Fibroblast of peridontal ligament (primary cell): Measurements from ENCODE around the gene MOCOS.
A peak's percentile ranks its signal among the peaks of the same experiment; 100 is the strongest.
"Not testable (repeated sequence)": the region's sequence is repeated elsewhere in the genome, so short reads cannot be mapped to it uniquely, and the experiment has no call there.

Experiments
- DNase-seq: peaks from one replicate; pipeline ENCODE4 v3.0.0-alpha.2; 2010; ENCODE audit errors: extremely low read depth

Gene MOCOS

DNA sequence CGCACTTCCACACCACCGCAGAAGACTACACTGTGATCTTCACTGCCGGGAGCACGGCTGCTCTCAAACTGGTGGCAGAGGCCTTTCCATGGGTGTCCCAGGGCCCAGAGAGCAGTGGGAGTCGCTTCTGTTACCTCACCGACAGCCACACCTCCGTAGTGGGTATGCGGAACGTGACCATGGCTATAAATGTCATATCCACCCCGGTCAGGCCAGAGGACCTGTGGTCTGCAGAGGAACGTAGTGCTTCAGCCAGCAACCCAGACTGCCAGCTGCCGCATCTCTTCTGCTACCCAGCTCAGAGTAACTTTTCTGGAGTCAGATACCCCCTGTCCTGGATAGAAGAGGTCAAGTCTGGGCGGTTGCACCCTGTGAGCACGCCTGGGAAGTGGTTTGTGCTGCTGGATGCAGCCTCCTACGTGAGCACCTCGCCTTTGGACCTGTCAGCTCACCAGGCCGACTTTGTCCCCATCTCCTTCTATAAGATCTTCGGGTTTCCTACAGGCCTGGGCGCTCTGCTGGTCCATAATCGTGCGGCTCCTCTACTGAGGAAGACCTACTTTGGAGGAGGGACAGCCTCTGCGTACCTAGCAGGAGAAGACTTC, 12.5 kb downstream of the MOCOS start:
- no peak for DNase-seq

DNA sequence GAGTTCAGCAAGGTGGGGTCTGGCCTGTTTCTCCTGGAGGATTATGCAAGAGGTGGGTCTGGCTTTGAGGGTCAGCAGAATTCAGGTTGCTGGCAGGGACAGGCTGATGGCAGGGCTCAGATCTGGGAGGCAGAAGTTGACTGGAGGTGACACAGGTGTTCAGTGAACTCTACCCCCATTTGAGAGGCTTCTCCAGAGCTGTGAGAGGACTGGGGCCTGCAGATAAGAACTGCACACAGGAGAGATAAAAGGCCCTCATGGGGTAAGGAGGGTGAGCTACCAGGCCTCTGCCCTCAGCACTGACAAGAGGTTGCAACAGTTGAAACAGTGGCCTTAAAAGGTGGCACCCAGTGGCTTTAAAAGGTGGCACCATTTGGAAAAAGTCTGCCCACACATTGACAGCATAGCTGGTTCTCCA, 13.1 kb downstream of the MOCOS start:
- DNase-seq = no peak

DNA sequence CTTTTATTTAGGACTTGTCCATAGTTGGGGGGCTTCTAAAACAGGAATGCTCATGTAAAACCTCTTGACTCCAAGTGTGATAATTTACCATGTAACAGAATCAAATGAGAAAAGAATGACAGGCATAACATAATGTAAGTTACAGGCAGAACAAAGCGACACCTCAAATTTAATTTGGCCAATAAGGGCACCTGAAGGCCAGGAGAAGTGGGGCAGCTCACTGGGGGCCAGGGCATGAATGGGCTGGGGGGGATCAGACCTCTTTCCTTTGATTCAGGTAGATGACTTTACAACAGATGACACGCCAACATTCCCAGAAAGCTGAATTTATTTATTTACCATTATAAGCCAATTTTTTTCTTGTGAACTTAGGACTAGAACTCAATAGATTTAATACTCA, 14.5 kb downstream of the MOCOS start:
- no peak for DNase-seq

DNA sequence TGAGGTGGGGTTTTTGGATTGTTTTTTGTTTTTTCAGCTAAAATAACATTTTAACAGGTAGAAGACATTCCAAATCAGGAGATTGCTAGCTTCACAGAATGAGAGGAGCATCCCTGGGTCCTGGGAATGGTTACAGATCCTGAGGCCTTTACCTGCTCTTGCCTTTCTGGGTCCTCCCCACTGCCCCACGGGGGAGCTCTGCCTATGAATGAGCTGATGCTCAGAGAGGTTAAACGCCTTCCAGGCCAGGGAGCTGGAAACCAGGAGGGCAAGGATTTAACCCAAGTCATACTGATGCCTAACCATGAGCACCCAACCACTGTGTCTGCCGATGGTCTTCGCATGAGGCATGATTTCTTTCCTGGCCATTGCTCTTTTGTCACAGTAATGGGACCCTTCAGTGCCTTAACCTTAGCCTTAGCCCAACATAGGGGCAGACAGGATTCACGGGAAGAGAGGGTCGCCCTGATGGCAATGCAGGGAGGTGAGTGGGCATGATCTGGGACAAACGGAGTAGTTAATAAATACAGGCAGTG, 16.1 kb downstream of the MOCOS start:
- DNase-seq = no peak

DNA sequence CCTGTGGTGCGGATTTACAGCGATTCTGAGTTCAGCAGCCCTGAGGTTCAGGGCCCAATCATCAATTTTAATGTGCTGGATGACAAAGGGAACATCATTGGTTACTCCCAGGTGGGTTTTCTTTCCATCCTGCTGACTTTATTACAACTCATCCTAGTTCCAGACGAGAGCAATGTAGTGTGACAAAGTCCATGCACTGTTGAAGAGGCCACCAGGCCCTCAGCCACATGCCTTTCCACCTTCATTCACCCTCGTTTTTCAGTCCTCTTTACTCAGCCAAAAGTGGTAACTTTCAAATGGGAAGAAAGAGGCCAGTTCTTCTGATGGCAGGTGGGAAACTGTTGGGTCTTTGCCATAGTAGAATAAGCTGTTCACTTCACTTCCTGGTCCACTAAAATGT, 17.9 kb downstream of the MOCOS start:
- DNase-seq = no peak

DNA sequence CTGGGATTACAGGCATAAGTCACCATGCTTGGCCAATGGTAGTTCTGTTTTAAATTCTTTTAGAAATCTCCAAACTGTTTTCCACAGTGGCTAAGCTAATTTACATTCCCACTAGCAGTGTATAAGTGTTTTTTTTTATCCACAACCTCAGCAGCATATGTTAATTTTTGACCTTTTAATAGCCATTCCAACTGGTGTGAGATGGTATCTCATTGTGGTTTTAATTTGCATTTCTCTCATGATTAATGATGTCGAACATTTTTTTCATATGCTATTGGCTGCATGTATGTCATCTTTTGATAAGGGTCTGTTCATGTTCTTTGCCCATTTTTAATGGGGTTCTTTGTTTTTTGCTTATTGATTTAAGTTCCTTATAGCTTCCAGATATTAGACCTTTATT, 20.0 kb downstream of the MOCOS start:
- DNase-seq = no peak

DNA sequence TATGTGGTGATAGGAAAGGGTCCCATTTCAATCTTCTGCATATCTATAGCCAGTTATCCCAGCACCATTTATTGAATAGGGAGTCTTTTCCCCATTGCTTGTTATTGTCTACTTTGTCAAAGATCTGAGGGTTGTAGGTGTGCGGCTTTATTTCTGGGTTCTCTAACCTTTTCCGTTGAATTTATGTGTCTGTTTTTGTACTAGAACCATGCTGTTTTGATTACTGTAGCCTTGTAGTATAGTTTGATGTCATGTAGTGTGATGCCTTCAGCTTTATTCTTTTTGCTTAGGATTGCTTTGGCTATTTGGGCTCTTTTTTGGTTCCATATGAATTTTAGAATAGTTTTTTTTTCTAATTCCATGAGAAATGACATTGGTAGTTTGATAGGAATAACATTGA, 20.7 kb downstream of the MOCOS start:
- DNase-seq = not testable (repeated sequence)

DNA sequence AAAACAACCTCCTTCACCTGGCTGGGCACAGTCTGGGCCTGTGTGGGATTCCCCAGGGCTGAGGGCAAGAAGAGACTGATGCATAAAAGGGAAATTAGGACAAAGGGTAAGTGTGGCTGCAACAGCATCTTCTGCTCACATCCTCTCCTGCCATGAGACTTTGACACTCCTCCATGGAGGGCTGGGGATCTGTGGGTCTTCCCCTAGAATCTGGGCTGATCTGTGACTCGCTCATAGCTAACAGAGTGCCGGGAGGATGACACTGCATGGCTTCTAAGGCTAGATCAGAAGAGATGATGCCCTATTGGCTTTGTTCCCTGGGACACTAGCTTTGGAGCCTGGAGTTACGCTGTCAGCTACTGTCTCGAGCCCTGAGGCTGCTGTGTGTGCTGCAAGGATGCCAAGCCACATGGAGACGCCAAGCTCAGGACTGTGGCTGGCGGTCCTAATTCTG, 24.3 kb downstream of the MOCOS start:
- peak; percentile 51 for DNase-seq

DNA sequence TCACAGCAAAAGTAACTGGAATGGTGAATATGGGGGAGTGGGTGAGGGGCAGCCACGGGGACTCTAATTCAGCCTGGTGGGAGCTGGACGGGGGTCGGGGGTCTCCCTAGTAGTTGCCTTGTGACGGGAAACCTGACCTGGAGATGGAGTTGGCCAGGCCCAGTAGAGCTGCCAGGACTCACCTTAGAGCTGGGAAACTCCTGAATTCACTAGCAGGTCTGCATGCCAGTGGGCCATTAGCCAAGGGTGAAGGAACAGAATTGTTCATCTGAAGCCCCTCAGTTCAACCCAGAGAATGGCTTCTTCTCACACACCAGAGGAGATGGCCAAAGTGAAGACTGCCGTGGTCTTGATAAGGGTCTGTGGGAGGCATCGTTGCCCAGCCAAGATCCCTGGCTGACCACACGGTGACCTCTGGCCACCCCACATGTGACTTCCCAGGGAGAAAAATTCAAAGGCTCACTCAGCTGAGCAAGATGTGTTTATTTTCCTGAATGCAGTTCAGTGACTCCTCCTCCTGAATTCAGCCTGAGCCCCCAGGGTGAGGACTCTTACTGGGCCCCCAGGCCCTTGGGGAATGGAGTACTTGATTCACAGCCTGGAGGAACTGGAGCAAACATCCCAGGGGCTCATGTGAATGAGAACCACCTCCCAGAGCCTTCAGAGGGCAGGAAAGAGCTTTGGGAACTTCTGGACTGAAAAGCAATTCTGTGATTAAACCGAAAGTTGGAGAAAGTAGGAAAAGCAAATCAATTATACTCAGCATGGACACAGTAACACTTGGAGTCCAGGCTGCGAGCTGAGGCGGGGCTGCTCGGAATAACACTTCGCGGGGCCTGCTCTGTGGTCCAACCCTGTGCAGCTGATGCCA, 25.2 kb downstream of the MOCOS start:
- DNase-seq = peak; percentile 73

DNA sequence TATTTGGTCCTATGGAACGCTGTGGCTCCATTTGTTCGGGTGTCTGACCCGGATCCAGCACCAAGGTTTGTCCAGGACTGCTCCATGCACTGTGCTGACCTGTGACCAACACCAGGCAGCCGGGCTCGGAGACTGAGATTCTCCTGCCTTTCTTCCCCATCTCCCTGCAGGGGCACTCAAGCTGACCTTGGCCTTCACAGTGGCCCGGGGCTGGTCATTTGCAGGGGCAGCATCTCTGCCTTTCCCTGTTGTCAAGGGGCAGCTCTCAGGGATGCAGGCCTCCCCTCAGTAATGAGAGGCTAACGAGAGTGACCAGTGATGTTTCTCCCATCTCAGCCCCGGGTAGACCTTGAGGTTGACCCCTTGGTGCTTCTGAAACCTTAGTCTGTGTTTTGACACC, 27.5 kb downstream of the MOCOS start:
- DNase-seq = no peak

DNA sequence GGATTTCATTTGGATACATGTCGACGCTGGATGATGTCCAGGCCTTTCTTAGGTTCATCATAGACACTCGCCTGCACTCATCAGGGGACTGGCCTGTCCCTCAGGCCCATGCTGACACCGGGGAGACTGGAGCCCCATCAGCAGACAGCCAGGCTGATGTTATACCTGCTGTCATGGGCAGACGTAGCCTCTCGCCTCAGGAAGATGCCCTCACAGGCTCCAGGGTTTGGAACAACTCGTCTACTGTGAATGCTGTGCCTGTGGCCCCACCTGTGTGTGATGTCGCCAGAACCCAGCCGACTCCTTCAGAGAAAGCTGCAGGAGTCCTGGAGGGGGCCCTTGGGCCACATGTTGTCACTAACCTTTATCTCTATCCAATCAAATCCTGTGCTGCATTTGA, 28.3 kb downstream of the MOCOS start:
- DNase-seq = no peak

DNA sequence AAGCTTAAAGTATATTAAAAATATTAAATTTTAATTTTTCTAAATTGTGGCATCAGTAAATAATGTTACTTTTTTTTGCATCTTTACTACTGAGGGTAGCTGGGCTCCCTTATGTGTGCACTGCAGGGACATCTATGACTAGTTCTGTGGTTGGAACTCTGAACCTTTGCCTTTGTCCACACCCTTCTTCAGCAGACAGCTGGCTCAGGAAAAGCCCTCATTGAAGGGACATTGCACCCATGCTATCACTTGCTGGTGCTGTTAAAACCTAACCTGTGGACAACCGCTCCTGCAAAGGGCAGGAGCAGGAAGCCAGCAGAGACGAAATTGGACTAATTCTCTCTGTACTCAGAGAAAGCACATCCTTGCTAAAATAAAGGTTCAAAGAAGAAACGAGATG, 30.1 kb downstream of the MOCOS start:
- DNase-seq = no peak

DNA sequence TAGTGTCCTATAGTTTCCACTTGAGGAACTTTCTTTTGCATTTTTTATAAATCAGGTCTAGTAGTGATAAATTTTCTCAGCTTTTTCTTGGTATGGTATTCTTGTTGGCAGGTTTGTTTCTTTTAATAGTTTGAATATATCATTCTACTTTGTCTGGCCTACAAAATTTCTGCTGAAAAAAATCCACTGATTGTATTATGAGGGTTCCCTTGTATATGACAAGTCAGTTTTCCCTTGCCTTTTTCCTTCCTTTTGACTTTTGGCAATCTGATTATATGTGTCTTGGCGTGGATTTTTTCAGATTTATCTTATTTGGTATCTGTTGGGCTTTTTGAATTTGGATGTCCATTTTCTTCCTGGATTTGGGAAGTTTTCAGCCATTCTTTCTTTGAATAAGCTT, 41.9 kb downstream of the MOCOS start:
- DNase-seq = no peak

DNA sequence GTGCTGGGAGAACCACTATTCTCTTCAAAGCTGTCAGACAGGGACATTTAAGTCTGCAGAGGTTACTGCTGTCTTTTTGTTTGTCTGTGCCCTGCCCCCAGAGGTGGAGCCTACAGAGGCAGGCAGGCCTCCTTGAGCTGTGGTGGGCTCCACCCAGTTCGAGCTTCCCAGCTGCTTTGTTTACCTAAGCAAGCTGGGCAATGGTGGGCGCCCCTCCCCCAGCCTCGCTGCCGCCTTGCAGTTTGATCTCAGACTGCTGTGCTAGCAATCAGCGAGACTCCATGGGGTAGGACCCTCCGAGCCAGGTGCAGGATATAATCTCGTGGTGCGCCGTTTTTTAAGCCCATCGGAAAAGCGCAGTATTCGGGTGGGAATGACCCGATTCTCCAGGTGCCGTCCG, 53.2 kb downstream of the MOCOS start:
- not testable (repeated sequence) for DNase-seq

DNA sequence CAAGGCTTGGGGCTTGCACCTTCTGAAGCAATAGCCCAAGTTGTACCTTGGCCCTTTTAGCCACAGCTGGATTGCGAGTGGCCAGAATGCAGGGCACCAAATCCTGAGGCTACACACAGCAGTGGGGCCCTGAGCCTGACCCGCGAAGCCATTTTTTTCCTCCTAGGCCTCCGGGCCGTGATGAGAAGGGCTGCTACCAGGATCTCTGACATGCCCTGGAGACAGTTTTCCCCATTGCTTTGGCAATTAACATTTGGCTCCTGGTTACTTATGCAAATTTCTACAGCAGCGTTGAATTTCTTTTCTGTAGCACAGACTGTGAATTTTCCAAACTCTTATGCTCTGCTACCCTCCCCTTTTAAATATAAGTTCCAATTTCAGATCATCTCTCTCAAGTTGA, 54.5 kb downstream of the MOCOS start:
- DNase-seq = no peak

DNA sequence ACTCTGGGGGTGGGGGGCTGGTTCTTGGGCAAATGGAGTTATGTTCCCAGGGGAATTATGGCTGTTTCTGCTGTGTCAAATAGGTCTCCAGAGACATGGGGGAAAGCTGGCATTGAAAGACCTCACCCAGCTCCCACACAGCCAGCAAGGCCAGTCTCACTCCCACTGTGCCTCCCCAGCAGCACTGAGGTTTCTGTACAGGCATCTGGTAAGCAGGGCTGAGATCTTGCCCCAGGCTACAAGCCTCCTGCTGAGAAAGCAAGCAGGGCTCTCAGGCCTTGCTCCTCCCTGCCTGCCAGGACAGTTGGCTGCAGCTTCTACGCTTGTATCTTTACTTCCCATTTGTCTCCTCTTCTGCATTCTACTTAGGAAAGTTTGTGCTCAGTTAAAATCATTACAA, 59.7 kb downstream of the MOCOS start:
- DNase-seq = no peak

DNA sequence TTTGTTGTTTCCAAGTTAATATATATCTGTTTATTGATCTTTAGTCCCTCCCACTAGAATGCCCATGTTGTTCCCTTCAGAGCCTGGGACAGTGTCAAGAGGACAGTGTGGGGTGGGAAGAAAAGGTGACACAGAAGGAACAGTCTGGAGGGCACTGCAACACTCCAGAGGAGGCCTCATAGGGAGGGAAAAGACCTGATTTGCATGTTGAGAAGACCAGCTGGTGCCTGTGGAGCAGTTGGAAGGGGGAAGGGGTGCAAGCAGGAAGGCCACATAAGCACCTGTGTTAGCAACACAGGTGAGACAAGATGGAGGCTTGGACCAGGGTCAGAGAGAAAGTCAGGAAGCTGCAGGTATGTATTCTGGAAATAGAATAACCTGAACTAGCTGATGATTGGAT, 62.1 kb downstream of the MOCOS start:
- no peak for DNase-seq

DNA sequence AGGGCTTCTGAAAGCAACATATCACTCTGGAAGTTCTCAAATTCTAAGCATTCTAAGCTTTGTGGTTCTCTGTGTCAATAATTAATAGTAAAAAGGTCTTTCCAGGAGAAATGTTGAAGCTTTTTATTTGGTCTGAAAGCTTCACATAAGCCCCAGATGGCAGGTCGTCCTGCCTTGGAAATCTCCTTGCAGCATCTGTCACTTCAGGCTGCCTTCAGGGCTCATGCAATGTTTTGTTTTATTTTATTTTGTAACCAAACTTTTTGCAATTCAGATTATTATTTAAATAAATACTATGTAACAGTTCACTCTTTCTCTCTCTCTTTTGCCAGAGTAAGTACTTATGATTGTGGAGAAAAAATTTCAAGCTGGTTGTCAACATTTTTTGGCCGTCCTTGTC, 63.5 kb downstream of the MOCOS start:
- DNase-seq = no peak

DNA sequence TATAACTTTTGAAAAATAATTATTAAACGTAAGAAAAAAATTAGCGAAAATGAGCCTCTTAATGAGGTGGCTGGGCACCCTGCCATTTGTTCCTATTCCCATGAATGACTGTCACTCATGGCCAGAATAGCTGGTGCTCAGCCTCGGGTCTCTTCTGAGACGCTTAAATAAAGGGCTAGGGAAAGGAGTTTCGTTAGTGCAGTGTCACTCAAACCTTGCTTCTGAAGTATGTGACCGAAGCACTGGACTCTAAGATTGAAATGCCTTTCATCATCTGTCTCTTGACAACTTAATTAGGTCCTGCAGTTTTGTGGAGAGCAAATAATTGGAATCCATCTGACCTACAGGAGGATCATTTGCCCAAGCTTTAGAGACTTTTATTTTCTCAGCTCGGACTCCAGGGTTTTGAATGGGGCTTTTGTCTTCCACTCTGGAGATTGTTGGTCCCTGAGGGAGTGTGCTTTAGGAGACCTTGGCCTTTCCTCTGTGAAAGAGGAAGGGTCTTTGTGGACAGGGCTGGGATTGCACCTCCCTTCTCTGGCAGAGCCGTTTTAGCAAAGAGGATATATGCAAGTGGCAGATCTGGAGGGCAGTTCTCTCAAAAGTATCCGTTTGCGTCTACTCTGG, 67.9 kb downstream of the MOCOS start:
- no peak for DNase-seq

DNA sequence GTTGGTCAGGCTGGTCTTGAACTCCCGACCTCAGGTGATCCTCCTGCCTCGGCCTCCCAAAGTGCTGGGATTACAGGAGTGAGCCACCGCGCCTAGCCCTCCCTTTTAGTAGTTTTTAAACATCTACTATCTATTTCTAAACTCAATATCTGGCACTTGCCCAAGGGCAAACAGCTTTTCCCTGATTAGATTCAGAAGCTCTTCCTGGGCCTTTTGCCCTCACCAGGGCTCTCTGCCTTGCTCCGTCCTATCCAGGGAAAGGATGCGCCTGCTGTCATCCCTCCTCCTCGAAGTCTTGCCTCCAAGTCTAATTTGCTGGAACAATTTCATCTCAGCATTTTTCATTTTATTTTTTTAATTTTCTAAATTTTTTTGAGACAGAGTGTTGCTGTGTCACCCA, 68.8 kb downstream of the MOCOS start:
- no peak for DNase-seq

DNA sequence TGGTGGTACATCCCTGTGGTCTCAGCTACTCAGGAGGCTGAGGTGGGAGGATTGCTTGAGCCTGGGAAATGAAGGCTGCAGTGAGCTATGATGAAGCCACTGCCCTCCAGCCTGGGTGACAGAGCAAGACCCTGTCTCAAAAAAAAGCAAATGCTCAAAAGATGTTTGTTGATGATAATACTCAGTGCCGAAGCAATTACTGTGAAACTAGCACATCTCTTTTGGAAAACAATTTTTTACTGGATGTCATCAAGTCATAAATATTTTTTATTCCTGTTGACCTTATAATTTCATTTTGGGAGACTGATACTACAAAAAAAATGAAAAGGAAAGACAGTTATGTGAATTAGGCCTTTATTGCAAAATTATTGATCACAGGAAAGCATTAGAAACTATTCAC, 75.7 kb downstream of the MOCOS start:
- DNase-seq = no peak

DNA sequence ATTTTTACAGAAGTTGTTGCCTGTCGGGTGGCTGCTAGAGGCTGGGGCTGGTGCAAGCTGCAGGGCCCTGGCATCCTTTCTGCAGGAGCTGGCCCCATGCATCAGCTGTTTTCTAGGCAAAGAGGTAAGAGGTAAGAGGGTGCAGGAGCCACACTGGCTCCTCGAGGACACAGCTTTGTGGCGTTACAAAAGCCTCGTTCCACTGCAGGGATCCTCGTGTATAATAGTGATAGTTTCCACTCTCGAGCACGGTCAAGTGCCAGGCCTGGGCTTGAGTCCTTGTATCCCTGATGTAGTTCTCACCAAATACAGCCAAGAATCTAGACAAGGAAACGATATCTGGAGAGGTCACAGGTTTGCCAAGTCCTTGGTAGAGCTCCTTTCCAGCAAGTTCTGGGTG, 77.0 kb downstream of the MOCOS start:
- no peak for DNase-seq

DNA sequence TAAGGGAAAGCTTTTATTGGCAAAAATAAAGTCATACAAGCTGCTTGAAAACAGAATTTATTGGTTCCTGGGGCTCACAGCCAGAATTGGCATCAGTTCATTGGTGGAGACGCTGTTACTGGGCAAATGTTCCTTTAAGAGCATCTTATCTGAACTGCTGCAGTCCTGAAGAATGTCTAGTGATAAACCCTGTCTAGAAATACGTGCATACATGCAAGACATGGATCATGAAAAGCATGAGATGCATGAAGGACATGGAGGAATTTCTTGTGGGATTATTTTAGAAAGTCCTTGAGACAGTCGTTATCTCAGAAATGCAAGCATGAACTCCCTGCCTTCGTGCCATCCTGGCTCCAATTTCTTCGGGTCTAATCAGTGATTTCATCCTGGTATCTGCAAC, 77.7 kb downstream of the MOCOS start:
- no peak for DNase-seq
